ENCODE data around the gene HOXC10. TPM values are rescaled to one million over a fixed set of nuclear protein-coding genes. Genes with fewer than 3 reads are reported as not detected.

Gene HOXC10
- total RNA-seq, 2 donors from 2014 or later, result 0.51 to 7.2 TPM

GRCh38 chr12:54039417-54040147 is 54.6 kb downstream of the HOXC10 start:
- no peak overlapping the region for H3K4me3 ChIP-seq
- H3K9me3 ChIP-seq, result no peaks in the 10 kb centered on the region
- no peak for TF ChIP-seq POLR2AphosphoS5 (IDR thresholded peaks at IDR 0.05)
- TF ChIP-seq POLR2A (IDR thresholded peaks at IDR 0.05), result no peak
- TF ChIP-seq CTCF (IDR thresholded peaks at IDR 0.05), result no peak
- H3K27me3 ChIP-seq (replicated peaks; ENCODE audit: insufficient read depth), result peaks cover 63% of the 10 kb centered on the region
- 8% methylated on average over 16 of the region's 16 CpGs for WGBS
- no peak for DNase-seq (ENCODE audit: low spot score)
- no peak overlapping the region for H3K27ac ChIP-seq
- intact Hi-C loops (cut with DNase I), result no loop called here
- H3K4me1 ChIP-seq (replicated peaks), result no peaks in the 10 kb centered on the region
- no peaks in the 10 kb centered on the region for H3K36me3 ChIP-seq

MicroRNAs within 50 kb of the gene (microRNA counts, 767-probe panel; counts per million panel counts)
- microRNA hsa-miR-196a-5p (431 to 2,156 counts per million in 2 donors), microRNA hsa-miR-615-3p (0 to 431 counts per million in 2 donors), microRNA hsa-miR-615-5p (268 to 431 counts per million in 2 donors)

Small RNA genes within 50 kb of the gene (microRNA-seq; reads per million reads assigned to microRNA genes)
- gene MIR196A2 (113 reads per million, percentile 75 among the genes with 10 or more reads in this experiment), gene MIR615 (9.1 reads per million, percentile 49 among the genes with 10 or more reads in this experiment)

Small RNA genes within 50 kb of the gene (small RNA-seq; reads per million reads assigned to genes)
- gene AC012531.3 (0 reads per million in 2 donors), gene AC012531.4 (0 reads per million in 2 donors), gene HOXC5 (0 reads per million in 2 donors), gene MIR196A2 (1.8 to 3.5 reads per million in 2 donors), gene MIR615 (0.10 to 0.56 reads per million in 2 donors), gene RF01905 (0 reads per million in 2 donors), gene RF01906 (0 reads per million in 2 donors)

Other genes with a start within 250 kb of the HOXC10 start
- gene CISTR, start 233.2 kb upstream of the HOXC10 start, total RNA-seq, result not detected
- gene HOXC13, start 46.3 kb upstream of the HOXC10 start, total RNA-seq, result 1 to 10 TPM in 1 of 2 donors, under 1 TPM in 1; 0.34 to 1.2 TPM
- gene HOXC12, start 30.2 kb upstream of the HOXC10 start, total RNA-seq, result not detected
- gene HOXC11, start 12.0 kb upstream of the HOXC10 start, total RNA-seq, result not detected
- gene HOTAIR, start 10.2 kb upstream of the HOXC10 start, total RNA-seq, result under 1 TPM in 1 of 2 donors, not detected in 1; 0.28 TPM
- gene HOXC9, start 15.0 kb downstream of the HOXC10 start, total RNA-seq, result 1 to 10 TPM in 1 of 2 donors, under 1 TPM in 1; 0.23 to 3.0 TPM
- under 1 TPM in 1 of 2 donors, not detected in 1; 0.62 TPM for gene HOXC8, start 23.8 kb downstream of the HOXC10 start, total RNA-seq
- gene HOXC6, start 43.3 kb downstream of the HOXC10 start, total RNA-seq, result 1 to 10 TPM in 1 of 2 donors, not detected in 1; 1.3 TPM
- gene HOXC5, start 47.9 kb downstream of the HOXC10 start, total RNA-seq, result 1 to 10 TPM in 1 of 2 donors, not detected in 1; 2.8 TPM
- under 1 TPM in 1 of 2 donors, not detected in 1; 0.62 TPM for gene HOXC4, start 68.7 kb downstream of the HOXC10 start, total RNA-seq
- 10 to 100 TPM; 51.7 to 54.9 TPM for gene SMUG1, start 203.8 kb downstream of the HOXC10 start, total RNA-seq